Epidermal melanocyte (primary cell): Measurements from ENCODE around the gene SPDYE1.
"Not testable (repeated sequence)": the region's sequence is repeated elsewhere in the genome, so short reads cannot be mapped to it uniquely, and the experiment has no call there.

Experiments
- DNase-seq: peaks from one replicate; pipeline ENCODE4 v3.0.0; 2011; ENCODE audit warnings: low spot score; ENCODE audit not compliant: insufficient read length

The SPDYE1 gene

GRCh38 chr7:43992896-43993295 lies 4.8 kb upstream of the SPDYE1 start:
- not testable (repeated sequence) for DNase-seq

GRCh38 chr7:43994681-43995080 lies 3.0 kb upstream of the SPDYE1 start:
- not testable (repeated sequence) for DNase-seq

- DNase-seq, result not testable (repeated sequence)
Measured at GRCh38 chr7:44012081-44012480, 14.4 kb downstream of the SPDYE1 start.

GRCh38 chr7:44015090-44015489 lies 17.4 kb downstream of the SPDYE1 start:
- not testable (repeated sequence) for DNase-seq

GRCh38 chr7:44018857-44019807 lies 21.4 kb downstream of the SPDYE1 start:
- DNase-seq, result peak; percentile 98

- DNase-seq, result not testable (repeated sequence)
Measured at GRCh38 chr7:44019825-44020224, 22.1 kb downstream of the SPDYE1 start.

- DNase-seq, result not testable (repeated sequence)
Measured at GRCh38 chr7:44022069-44022468, 24.4 kb downstream of the SPDYE1 start.

GRCh38 chr7:44022796-44023467 lies 25.2 kb downstream of the SPDYE1 start:
- DNase-seq, result not testable (repeated sequence)

- not testable (repeated sequence) for DNase-seq
Measured at GRCh38 chr7:44029433-44029832, 31.7 kb downstream of the SPDYE1 start.

GRCh38 chr7:44030029-44030428 lies 32.3 kb downstream of the SPDYE1 start:
- DNase-seq, result not testable (repeated sequence)

GRCh38 chr7:44031319-44031718 lies 33.6 kb downstream of the SPDYE1 start:
- not testable (repeated sequence) for DNase-seq

- DNase-seq, result not testable (repeated sequence)
Measured at GRCh38 chr7:44032031-44032430, 34.3 kb downstream of the SPDYE1 start.

GRCh38 chr7:44033971-44034844 lies 36.5 kb downstream of the SPDYE1 start:
- DNase-seq, result not testable (repeated sequence)

GRCh38 chr7:44036364-44036763 lies 38.7 kb downstream of the SPDYE1 start:
- not testable (repeated sequence) for DNase-seq

- not testable (repeated sequence) for DNase-seq
Measured at GRCh38 chr7:44037951-44038350, 40.3 kb downstream of the SPDYE1 start.

GRCh38 chr7:44038553-44038952 lies 40.9 kb downstream of the SPDYE1 start:
- DNase-seq, result not testable (repeated sequence)

- peak; percentile 54 for DNase-seq
Measured at GRCh38 chr7:44038961-44039558, 41.4 kb downstream of the SPDYE1 start.

GRCh38 chr7:44039800-44040492 lies 42.2 kb downstream of the SPDYE1 start:
- not testable (repeated sequence) for DNase-seq

- DNase-seq, result not testable (repeated sequence)
Measured at GRCh38 chr7:44040493-44040891, 42.8 kb downstream of the SPDYE1 start.

GRCh38 chr7:44042221-44042620 lies 44.5 kb downstream of the SPDYE1 start:
- no peak for DNase-seq
